Brain microvascular endothelial cell (primary cell): ENCODE measurements around the gene TAMALIN.

Experiments
- DNase-seq: peaks from one replicate; pipeline ENCODE4 v3.0.0-alpha.2; 2020
- H3K27ac ChIP-seq: fragments of 250-450 bp; sonication (Bioruptor Pico); 2 replicates; pipeline ENCODE4 v1.5.1; 2020; ENCODE audit warnings: mild to moderate bottlenecking, moderate library complexity
- H3K27me3 ChIP-seq: fragments of 250-450 bp; sonication (Bioruptor Pico); replicated peaks from 2 replicates; pipeline ENCODE4 v1.5.1; 2020; ENCODE audit warnings: mild to moderate bottlenecking
- H3K36me3 ChIP-seq: fragments of 250-450 bp; sonication (Bioruptor Pico); replicated peaks from 2 replicates; pipeline ENCODE4 v1.5.1; 2020; ENCODE audit warnings: mild to moderate bottlenecking
- H3K4me3 ChIP-seq: 2 replicates; pipeline ENCODE4 v1.5.1; 2011; ENCODE audit warnings: low read depth, mild to moderate bottlenecking, control low read depth, low read length, moderate library complexity
- CTCF ChIP-seq: IDR thresholded peaks from 2 replicates; pipeline ENCODE4 v1.5.1; 2011; ENCODE audit warnings: low read depth, mild to moderate bottlenecking, moderate library complexity, low read length, control low read depth, inconsistent platforms; ENCODE audit errors: missing control alignments
- in situ Hi-C: cut with HindIII; loops from 2 replicates; pipeline ENCODE4 v1.10.0; 2017; ENCODE audit warnings: low sequenced_read_pairs, low pct_ligation_motif_present

The TAMALIN gene

GRCh38 chr12:52050758-52051541, 44.2 kb downstream of the TAMALIN start, which contains the start of gene NR4A1:
NR4A1 (plus strand) TSS chr12:52051442; CDS start chr12:52054329, 2,887 bp downstream.
- in situ Hi-C loops, result no loop called here
- Histone ChIP-seq H3K36me3 (no peaks in the 10 kb centered on the region), H3K27me3 (no peaks in the 10 kb centered on the region), H3K27ac (peak within 1 kb of the TSS; percentile 79), H3K4me3 (peak within 1 kb of the TSS; percentile 88)
- peak; percentile 96 for DNase-seq
- TF ChIP-seq CTCF, result peak; percentile 42

- in situ Hi-C loops, result no loop called here
- DNase-seq, result no peak
- peak overlapping the region; percentile 88 for H3K4me3 ChIP-seq
- H3K27ac ChIP-seq, result no peak overlapping the region
- H3K36me3 ChIP-seq, result no peaks in the 10 kb centered on the region
- TF ChIP-seq CTCF, result no peak
- no peaks in the 10 kb centered on the region for H3K27me3 ChIP-seq
Observed at GRCh38 chr12:52052468-52053186, 45.9 kb downstream of the TAMALIN start.

GRCh38 chr12:52053536-52054209, 46.9 kb downstream of the TAMALIN start:
- no peaks in the 10 kb centered on the region for H3K36me3 ChIP-seq

GRCh38 chr12:52054231-52054832, 47.6 kb downstream of the TAMALIN start:
- Histone ChIP-seq H3K27ac (no peak overlapping the region), H3K4me3 (no peak overlapping the region), H3K27me3 (no peaks in the 10 kb centered on the region), H3K36me3 (no peaks in the 10 kb centered on the region)
- no peak for DNase-seq
- in situ Hi-C loops, result no loop called here
- TF ChIP-seq CTCF, result no peak

More at GRCh38 chr12:52053536-52054209, 46.9 kb downstream of the TAMALIN start:
- no peak for DNase-seq
- Histone ChIP-seq H3K4me3 (no peak overlapping the region), H3K27ac (no peak overlapping the region), H3K27me3 (no peaks in the 10 kb centered on the region)
- in situ Hi-C loops, result no loop called here
- no peak for TF ChIP-seq CTCF

- no peak for TF ChIP-seq CTCF
- H3K27ac ChIP-seq, result no peak overlapping the region
- H3K4me3 ChIP-seq, result no peak overlapping the region
- no peaks in the 10 kb centered on the region for H3K27me3 ChIP-seq
- no peak for DNase-seq
- in situ Hi-C loops, result no loop called here
- no peaks in the 10 kb centered on the region for H3K36me3 ChIP-seq
Observed at GRCh38 chr12:52054833-52055730, 48.3 kb downstream of the TAMALIN start.
